Subcutaneous adipose tissue (tissue), 4 donors: Measurements from ENCODE around the gene PTPN14. TPM values are rescaled to one million over a fixed set of nuclear protein-coding genes. Genes with fewer than 3 reads are reported as not detected.

Experiments used
- total RNA-seq, 4 donors: library from RNA; depleted of rRNA; stranded (reverse); fragments of >200 nt; gene quantifications; one replicate each; pipeline ENCODE4 v1.1.0, GENCODE V29; 2016
- TF ChIP-seq, protein P1 (sequence below): fragments of 450-650 bp; IDR thresholded peaks from one replicate; pipeline ENCODE4 v1.5.1; 2016; ENCODE audit warnings: low read depth, mild to moderate bottlenecking, control low read depth, antibody characterized with exemption, moderate library complexity

PTPN14 gene
- total RNA-seq, 4 donors from 2014 or later: 13.1 to 39.2 (median 30.0) TPM

- TF ChIP-seq, protein P1, sequence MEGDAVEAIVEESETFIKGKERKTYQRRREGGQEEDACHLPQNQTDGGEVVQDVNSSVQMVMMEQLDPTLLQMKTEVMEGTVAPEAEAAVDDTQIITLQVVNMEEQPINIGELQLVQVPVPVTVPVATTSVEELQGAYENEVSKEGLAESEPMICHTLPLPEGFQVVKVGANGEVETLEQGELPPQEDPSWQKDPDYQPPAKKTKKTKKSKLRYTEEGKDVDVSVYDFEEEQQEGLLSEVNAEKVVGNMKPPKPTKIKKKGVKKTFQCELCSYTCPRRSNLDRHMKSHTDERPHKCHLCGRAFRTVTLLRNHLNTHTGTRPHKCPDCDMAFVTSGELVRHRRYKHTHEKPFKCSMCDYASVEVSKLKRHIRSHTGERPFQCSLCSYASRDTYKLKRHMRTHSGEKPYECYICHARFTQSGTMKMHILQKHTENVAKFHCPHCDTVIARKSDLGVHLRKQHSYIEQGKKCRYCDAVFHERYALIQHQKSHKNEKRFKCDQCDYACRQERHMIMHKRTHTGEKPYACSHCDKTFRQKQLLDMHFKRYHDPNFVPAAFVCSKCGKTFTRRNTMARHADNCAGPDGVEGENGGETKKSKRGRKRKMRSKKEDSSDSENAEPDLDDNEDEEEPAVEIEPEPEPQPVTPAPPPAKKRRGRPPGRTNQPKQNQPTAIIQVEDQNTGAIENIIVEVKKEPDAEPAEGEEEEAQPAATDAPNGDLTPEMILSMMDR: no peak
These were observed 84.9 kb downstream of the PTPN14 start for GRCh38 chr1:214466403-214467077.

DNA sequence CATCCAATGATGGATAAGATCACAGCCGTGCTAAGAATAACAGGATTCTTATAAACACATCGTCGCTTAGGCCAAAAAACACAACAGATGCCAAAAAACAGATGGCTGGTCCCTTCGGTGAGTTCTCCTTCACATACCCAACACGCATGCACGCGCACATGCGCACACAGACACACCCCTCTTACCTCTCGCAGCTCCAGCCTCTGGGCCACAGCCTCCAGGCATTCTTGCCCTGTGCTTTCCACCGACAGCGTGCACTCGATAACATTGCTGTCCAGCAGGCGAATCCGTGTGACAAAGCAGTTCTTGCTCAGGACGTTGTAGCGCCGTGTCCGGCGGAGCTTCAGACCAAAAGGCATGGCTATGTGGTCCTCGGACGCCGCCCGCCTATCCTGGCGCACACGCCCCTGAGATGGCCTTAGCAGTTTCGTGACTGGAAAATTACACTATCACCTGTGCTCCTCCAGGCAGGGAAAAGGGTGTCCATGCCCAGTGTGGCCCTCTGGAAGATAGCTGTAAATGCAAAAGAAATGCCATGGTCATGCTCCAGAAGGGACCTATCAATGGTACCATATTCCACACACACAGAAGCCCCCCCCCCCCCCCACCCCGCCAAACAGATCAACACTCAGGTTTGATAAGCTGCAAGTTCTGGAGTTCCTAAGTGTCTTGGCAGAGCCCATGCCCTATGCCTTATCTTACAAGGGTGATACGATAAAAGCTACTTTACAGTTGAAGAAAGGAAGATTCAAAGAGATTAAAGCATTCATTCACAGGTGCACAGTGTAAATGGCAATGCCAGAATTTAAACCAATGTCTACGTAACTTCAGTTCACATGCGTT is 86.7 kb downstream of the PTPN14 start:
- TF ChIP-seq, protein P1: no peak

DNA sequence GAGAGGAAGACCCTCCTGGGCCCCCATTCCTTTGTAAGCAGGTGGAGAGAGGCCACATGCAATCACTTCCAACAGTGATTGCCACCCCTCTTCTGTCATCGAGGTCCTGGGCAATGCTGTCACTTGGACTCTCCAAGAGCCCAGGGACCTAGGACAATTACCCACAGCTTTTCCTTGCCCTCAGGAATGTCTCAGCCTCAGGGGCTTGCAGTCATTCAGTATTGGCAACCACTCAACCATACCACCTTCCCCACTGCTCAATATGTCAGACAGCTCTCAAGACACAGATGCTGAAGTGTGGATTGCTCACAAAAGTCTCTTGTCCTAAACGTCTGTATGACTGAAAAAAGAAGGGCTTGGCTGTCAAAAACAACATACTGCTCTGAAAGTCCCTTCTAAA is 87.8 kb downstream of the PTPN14 start:
- TF ChIP-seq, protein P1: no peak

DNA sequence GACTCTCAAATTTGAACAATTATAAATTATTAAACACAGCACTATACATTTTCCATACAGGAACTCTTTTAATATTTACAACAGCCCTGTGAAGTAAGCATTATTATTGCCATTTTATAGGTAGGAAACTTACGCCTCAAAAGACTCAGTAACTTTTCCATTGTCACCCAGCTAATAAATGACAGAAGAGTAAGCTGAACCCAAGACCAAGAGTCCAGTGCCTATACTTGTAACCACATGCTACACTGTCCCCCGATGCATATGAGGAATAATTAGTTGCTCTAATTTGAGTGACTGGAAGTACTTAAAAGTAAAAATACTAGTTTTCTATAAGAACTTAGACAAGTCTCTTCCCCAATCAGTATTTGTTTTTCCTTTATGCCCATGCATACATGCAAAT is 88.5 kb downstream of the PTPN14 start:
- TF ChIP-seq, protein P1: no peak

DNA sequence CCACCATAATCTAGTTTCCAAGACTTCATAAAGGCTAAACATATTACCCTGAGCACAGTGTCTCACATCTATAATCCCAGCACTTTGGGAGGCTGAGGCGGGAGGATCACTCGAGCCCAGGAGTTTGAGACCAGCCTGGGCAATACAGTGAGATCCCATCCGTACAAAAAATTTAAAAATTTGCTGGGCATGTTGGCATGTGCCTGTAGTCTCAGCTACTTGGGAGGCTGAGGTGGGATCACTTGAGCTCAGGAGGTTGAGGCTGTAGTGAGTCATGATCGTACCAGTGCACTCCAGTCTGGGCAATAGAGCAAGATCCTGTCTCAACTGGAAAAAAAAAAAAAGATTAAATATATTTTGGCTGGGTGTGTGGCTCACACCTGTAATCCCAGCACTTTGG is 90.1 kb downstream of the PTPN14 start:
- TF ChIP-seq, protein P1: no peak

- TF ChIP-seq, protein P1: no peak
These were observed 91.0 kb downstream of the PTPN14 start for GRCh38 chr1:214460304-214460916.

DNA sequence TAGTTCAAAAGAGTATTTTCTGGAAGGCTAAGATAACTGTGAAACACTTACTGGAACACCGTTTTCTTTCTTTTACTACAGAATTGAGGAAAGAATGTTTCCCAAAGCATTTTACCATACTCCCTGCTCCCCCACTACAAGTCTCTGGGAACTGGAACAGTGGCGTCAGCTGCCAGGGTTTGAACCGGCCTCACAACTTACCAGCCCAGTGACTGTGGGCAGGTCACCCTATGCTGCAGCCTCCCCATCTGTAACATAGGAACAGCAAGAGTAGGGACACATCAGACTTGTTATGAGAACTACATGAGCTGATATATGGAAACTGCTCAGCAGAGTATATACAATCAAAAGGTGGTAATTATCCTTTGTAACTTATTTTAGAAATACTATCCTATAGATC is 91.5 kb downstream of the PTPN14 start:
- TF ChIP-seq, protein P1: no peak
